Stimulated activated CD4-positive, alpha-beta T cell treated with anti-CD3 and anti-CD28 coated beads, Interleukin-4, amount 100 ng/mL, for 4 hours (primary cell): Measurements from ENCODE around the gene RNF217.
A peak's percentile ranks its signal among the peaks of the same experiment; 100 is the strongest.
"Not testable (repeated sequence)": the region's sequence is repeated elsewhere in the genome, so short reads cannot be mapped to it uniquely, and the experiment has no call there.

Experiments
- DNase-seq, 2 experiments: peaks; one replicate each; pipeline ENCODE4 v3.0.0-alpha.2; 2020

Gene RNF217

GRCh38 chr6:125102891-125103290 lies 140.7 kb downstream of the RNF217 start:
- DNase-seq: no peak

GRCh38 chr6:125104425-125104824 lies 142.2 kb downstream of the RNF217 start:
- no peak for DNase-seq

GRCh38 chr6:125107048-125107447 lies 144.8 kb downstream of the RNF217 start:
- no peak for DNase-seq

- DNase-seq: no peak
Measured at GRCh38 chr6:125107896-125108295, 145.7 kb downstream of the RNF217 start.

GRCh38 chr6:125110056-125110455 lies 147.8 kb downstream of the RNF217 start:
- no peak for DNase-seq

- no peak for DNase-seq
Measured at GRCh38 chr6:125111219-125111983, 149.2 kb downstream of the RNF217 start.

- DNase-seq: no peak
Measured at GRCh38 chr6:125112934-125113333, 150.7 kb downstream of the RNF217 start.

GRCh38 chr6:125114248-125114858 lies 152.1 kb downstream of the RNF217 start:
- peak in 1 of 2 experiments; percentile 31 for DNase-seq

- DNase-seq: no peak
Measured at GRCh38 chr6:125116170-125116569, 153.9 kb downstream of the RNF217 start.

GRCh38 chr6:125116710-125117109 lies 154.5 kb downstream of the RNF217 start:
- DNase-seq: no peak

GRCh38 chr6:125117818-125118217 lies 155.6 kb downstream of the RNF217 start:
- no peak for DNase-seq

GRCh38 chr6:125120054-125120590 lies 157.9 kb downstream of the RNF217 start:
- DNase-seq: no peak

- no peak for DNase-seq
Measured at GRCh38 chr6:125121894-125122293, 159.7 kb downstream of the RNF217 start.

GRCh38 chr6:125123051-125123450 lies 160.8 kb downstream of the RNF217 start:
- DNase-seq: no peak

GRCh38 chr6:125123468-125124048 lies 161.3 kb downstream of the RNF217 start:
- DNase-seq: no peak

- no peak for DNase-seq
Measured at GRCh38 chr6:125124049-125124669, 161.9 kb downstream of the RNF217 start.

GRCh38 chr6:125125856-125126255 lies 163.6 kb downstream of the RNF217 start:
- DNase-seq: not testable (repeated sequence)

- DNase-seq: no peak
Measured at GRCh38 chr6:125129354-125129753, 167.1 kb downstream of the RNF217 start.

GRCh38 chr6:125132058-125132457 lies 169.8 kb downstream of the RNF217 start:
- DNase-seq: no peak

- DNase-seq: no peak
Measured at GRCh38 chr6:125136378-125136777, 174.1 kb downstream of the RNF217 start.

- DNase-seq: no peak
Measured at GRCh38 chr6:125138083-125138482, 175.8 kb downstream of the RNF217 start.

GRCh38 chr6:125140808-125141207 lies 178.6 kb downstream of the RNF217 start:
- no peak for DNase-seq
